Activated T-helper 1 cell treated with anti-CD3 and anti-CD28 coated beads, Interleukin-2, amount 50 U/mL, for 16 hours (primary cell): ENCODE data around the gene STAB1.
"Not testable (repeated sequence)": the region's sequence is repeated elsewhere in the genome, so short reads cannot be mapped to it uniquely, and the experiment has no call there.

Experiments
- DNase-seq, 2 donors: peaks; one replicate each; pipeline ENCODE4 v3.0.0-alpha.2; 2020; ENCODE audit warnings: low read depth in 1 of 2, low spot score in 1 of 2

STAB1 gene

GRCh38 chr3:52523386-52524257 lies 28.5 kb downstream of the STAB1 start:
- no peak for DNase-seq

- DNase-seq: no peak
Measured at GRCh38 chr3:52524258-52524751, 29.2 kb downstream of the STAB1 start.

- no peak for DNase-seq
Measured at GRCh38 chr3:52524752-52525679, 29.9 kb downstream of the STAB1 start.

- DNase-seq: no peak
Measured at GRCh38 chr3:52525680-52526561, 30.8 kb downstream of the STAB1 start.

- not testable (repeated sequence) for DNase-seq
Measured at GRCh38 chr3:52526671-52527038, 31.5 kb downstream of the STAB1 start.

GRCh38 chr3:52527039-52527731 lies 32.0 kb downstream of the STAB1 start:
- no peak for DNase-seq

- no peak for DNase-seq
Measured at GRCh38 chr3:52527732-52528585, 32.8 kb downstream of the STAB1 start.

GRCh38 chr3:52528586-52529375 lies 33.6 kb downstream of the STAB1 start:
- no peak for DNase-seq

- no peak for DNase-seq
Measured at GRCh38 chr3:52529376-52530333, 34.5 kb downstream of the STAB1 start.

GRCh38 chr3:52530918-52531826 lies 36.0 kb downstream of the STAB1 start:
- no peak for DNase-seq

- DNase-seq: no peak
Measured at GRCh38 chr3:52531860-52532516, 36.9 kb downstream of the STAB1 start.

- DNase-seq: no peak
Measured at GRCh38 chr3:52532517-52532837, 37.3 kb downstream of the STAB1 start.

GRCh38 chr3:52532838-52533622 lies 37.9 kb downstream of the STAB1 start:
- DNase-seq: no peak

- DNase-seq: peak in 1 of 2 donors; percentile 65
Measured at GRCh38 chr3:52533623-52534280, 38.6 kb downstream of the STAB1 start, which contains the start of gene NT5DC2. NT5DC2 (minus strand) TSS chr3:52533857; CDS start chr3:52533737, 120 bp downstream.
